Superior temporal gyrus (tissue), 1 donor: ENCODE results near the gene MMP8.

Experiments used
- DNase-seq: peaks from one replicate; pipeline ENCODE4 v3.0.0-alpha.2; 2016; ENCODE audit errors: extremely low spot score

Gene MMP8

GRCh38 chr11:102722821-102723220 lies 1.9 kb downstream of the MMP8 start:
- no peak for DNase-seq

- no peak for DNase-seq
Observed at GRCh38 chr11:102719620-102720277, 5.0 kb downstream of the MMP8 start.

- DNase-seq = no peak
Observed at GRCh38 chr11:102717280-102717679, 7.5 kb downstream of the MMP8 start.

- DNase-seq = no peak
Observed at GRCh38 chr11:102716527-102716926, 8.2 kb downstream of the MMP8 start.

- no peak for DNase-seq
Observed at GRCh38 chr11:102712137-102712536, 12.6 kb downstream of the MMP8 start.

GRCh38 chr11:102709201-102709945 lies 15.4 kb downstream of the MMP8 start:
- no peak for DNase-seq

- DNase-seq = no peak
Observed at GRCh38 chr11:102708654-102709053, 16.1 kb downstream of the MMP8 start.

GRCh38 chr11:102705626-102706025 lies 19.1 kb downstream of the MMP8 start, which contains the start of gene MMP27:
MMP27 (minus strand) TSS chr11:102705769; CDS start chr11:102705714, 55 bp downstream.
- DNase-seq = no peak

GRCh38 chr11:102704841-102705240 lies 19.9 kb downstream of the MMP8 start:
- no peak for DNase-seq

GRCh38 chr11:102703826-102704493 lies 20.8 kb downstream of the MMP8 start:
- DNase-seq = no peak

- no peak for DNase-seq
Observed at GRCh38 chr11:102695201-102695600, 29.6 kb downstream of the MMP8 start.

GRCh38 chr11:102685754-102686153 lies 39.0 kb downstream of the MMP8 start:
- no peak for DNase-seq

- DNase-seq = no peak
Observed at GRCh38 chr11:102685338-102685737, 39.4 kb downstream of the MMP8 start.

- DNase-seq = no peak
Observed at GRCh38 chr11:102683277-102683676, 41.5 kb downstream of the MMP8 start.

- DNase-seq = no peak
Observed at GRCh38 chr11:102680945-102681344, 43.8 kb downstream of the MMP8 start.

- DNase-seq = no peak
Observed at GRCh38 chr11:102678022-102678421, 46.7 kb downstream of the MMP8 start.

GRCh38 chr11:102676084-102676483 lies 48.7 kb downstream of the MMP8 start:
- no peak for DNase-seq

GRCh38 chr11:102669664-102670063 lies 55.1 kb downstream of the MMP8 start:
- DNase-seq = no peak

- peak; percentile 76 for DNase-seq
Observed at GRCh38 chr11:102666331-102666957, 58.3 kb downstream of the MMP8 start.

GRCh38 chr11:102664001-102664752 lies 60.6 kb downstream of the MMP8 start:
- no peak for DNase-seq

- DNase-seq = no peak
Observed at GRCh38 chr11:102662607-102663006, 62.1 kb downstream of the MMP8 start.
